GM21447 (cell line): Measurements from ENCODE around the gene INSRR.

Experiments used
- ATAC-seq: cut with Tn5 transposase; IDR thresholded peaks from one replicate; pipeline ENCODE4 v1.9.1; 2021; ENCODE audit not compliant: unreplicated experiment

Gene INSRR

GRCh38 chr1:156852418-156852874, 6.5 kb downstream of the INSRR start:
- ATAC-seq, result no peak

GRCh38 chr1:156851779-156852417, 7.0 kb downstream of the INSRR start:
- no peak for ATAC-seq

GRCh38 chr1:156849151-156849496, 9.8 kb downstream of the INSRR start:
- ATAC-seq, result no peak

DNA sequence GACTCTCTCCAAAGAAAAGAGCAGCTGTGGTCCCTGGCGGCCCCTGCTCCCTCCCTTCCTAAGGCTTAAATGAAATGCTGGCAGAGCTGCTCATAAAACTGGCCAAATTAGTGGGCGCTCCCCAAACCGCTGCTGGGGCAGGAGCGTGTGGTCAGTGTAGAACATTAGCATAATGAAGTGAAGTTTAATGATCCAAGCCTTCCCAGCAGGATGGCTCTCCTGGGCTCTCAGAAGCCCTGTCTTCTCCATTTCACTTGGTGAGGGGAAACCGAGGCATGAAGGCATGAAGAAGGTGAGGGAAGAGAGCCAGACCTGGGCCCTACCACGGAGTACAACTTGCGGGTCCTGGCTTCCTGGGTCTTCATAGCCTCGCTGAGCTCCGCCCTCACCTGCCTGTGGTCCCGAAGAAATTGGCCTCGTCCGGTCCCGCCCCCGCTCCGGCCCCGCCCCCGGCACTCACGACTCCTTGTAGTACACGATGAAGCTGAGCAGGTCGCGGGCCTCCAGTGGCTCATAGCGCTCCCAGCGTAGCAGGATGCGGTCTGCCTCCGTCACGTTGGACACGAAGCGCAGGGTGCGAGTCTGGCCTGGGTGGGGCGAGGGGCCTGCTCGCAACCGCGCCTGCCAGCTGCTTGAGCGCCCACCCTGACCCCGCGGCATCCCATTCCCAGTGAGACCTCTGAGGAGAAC, 10.3 kb downstream of the INSRR start:
- ATAC-seq, result no peak

GRCh38 chr1:156847591-156848460, 11.1 kb downstream of the INSRR start:
- ATAC-seq, result no peak

DNA sequence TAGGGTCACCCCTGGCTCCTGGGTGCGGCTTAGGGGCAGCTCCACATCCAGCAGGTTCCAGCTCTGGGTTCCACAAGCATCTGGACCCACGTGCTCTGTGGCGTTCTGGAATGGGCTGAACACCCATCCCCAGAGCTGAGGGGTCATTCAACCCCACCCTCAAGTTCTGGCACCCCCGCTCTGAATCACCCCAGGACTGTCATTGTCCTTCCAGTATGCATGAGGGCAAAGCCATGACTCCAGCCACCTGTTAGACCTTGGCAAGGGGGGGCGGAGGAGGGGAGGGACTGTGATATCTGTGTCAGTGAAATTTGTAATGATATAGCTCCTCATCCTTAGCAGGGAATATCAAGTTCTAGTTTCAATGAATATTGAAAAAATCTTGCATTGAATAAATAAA, 12.3 kb downstream of the INSRR start:
- ATAC-seq, result no peak

- no peak for ATAC-seq
Observed at GRCh38 chr1:156845953-156846545, 12.9 kb downstream of the INSRR start.

GRCh38 chr1:156845055-156845952, 13.6 kb downstream of the INSRR start:
- no peak for ATAC-seq

- ATAC-seq, result no peak
Observed at GRCh38 chr1:156844638-156845037, 14.3 kb downstream of the INSRR start.

- ATAC-seq, result no peak
Observed at GRCh38 chr1:156844102-156844501, 14.8 kb downstream of the INSRR start.

DNA sequence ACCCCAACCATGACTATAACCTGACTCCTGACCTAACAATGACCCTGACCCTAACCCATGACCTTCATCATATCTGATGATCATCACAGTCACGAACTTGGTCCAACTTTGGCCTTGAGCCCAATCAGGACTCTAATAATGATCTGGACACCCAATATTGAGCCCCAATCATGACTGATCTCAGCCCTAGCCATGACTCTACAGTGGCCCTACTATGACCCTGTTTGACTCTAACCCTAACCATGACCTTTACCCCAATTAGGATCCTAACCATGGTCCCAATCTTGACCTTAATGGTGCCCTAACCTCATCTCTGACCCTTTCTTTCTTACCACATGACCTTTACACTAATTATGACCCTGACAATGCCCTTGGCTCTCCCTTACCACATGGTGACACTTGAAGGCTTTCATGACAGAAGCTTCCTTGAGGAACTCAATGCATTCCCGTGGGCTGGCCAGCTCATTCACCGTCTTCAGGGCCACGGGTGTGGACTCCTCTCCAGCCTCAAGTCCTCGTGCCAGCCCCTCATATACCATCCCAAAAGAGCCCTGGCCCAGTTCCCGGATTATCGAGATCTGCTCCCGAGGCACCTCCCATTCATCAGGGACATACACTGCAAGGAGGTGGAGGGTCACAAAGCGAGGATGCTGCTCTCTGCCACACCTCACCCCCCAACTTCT, 16.2 kb downstream of the INSRR start:
- no peak for ATAC-seq

- ATAC-seq, result no peak
Observed at GRCh38 chr1:156841295-156841855, 17.5 kb downstream of the INSRR start.

- no peak for ATAC-seq
Observed at GRCh38 chr1:156840898-156841279, 18.0 kb downstream of the INSRR start.

- no peak for ATAC-seq
Observed at GRCh38 chr1:156840186-156840897, 18.6 kb downstream of the INSRR start.

DNA sequence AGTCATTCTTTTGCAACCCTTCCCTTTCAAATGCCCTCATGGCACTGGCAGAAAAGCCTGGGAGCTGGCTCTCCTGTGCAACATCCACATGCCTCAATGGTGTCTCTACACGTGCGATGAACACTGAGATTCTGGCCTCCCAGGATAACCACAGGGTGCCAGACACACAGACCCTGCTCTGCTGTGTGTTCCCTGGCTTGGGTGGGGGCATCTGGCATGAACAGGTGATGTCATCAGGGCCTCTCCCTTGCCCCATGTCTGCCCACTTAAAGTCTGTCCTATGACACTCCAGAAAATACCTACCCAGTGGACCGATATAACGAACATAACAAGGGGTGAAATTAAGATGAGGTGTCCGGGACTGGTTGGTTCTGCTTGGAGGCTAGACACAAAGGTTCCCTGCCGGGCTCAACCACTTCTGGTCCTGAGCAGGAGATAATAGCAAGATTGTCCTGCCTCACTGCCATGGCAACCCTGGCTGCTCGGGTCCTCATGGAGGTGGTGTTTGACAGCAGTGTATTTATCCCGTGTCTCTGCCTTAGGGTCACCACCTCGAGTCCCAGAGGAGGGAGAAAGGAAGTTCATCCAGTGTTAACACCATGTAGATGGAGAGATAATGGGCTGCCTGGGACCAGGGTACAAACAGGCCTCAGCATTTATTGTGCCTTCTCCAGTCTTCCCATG, 19.3 kb downstream of the INSRR start:
- ATAC-seq, result no peak

DNA sequence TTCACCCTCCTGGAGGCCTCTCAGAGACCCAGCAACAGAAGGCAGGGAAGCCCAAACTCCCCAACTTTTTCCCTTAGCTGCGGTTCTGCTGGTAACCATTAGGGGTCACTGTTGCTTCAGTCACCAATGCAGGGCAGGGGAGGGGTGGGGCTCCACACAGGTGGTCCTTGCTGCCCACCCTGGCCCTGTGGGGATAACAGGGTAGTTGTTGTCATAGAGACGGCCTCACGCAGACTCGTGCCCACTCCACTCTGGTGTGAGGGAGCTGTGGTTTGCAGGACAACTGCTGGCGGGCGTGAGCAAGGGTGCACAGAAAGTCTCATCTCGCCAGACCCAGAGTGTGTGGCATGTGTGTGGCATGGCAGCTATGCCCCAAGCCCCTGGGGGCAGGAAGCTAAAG, 19.9 kb downstream of the INSRR start:
- no peak for ATAC-seq

- ATAC-seq, result no peak
Observed at GRCh38 chr1:156836892-156837291, 22.0 kb downstream of the INSRR start.

GRCh38 chr1:156836041-156836654, 22.8 kb downstream of the INSRR start:
- ATAC-seq, result no peak
